HFF-Myc (cell line): ENCODE results near the gene WWOX.

Experiments
- DNase-seq: peaks from one replicate; pipeline ENCODE4 v3.0.0-alpha.2; 2011; ENCODE audit warnings: low read depth; ENCODE audit errors: extremely low read depth
- H3K4me3 ChIP-seq: replicated peaks from 2 replicates; pipeline ENCODE4 v1.5.1; 2011; ENCODE audit warnings: low read depth, mild to moderate bottlenecking, control low read depth, low read length
- CTCF ChIP-seq: IDR thresholded peaks from 2 replicates; pipeline ENCODE4 v1.5.1; 2012; ENCODE audit warnings: mild to moderate bottlenecking, low read depth, low read length, control low read depth; ENCODE audit errors: missing control alignments

Gene WWOX

DNA sequence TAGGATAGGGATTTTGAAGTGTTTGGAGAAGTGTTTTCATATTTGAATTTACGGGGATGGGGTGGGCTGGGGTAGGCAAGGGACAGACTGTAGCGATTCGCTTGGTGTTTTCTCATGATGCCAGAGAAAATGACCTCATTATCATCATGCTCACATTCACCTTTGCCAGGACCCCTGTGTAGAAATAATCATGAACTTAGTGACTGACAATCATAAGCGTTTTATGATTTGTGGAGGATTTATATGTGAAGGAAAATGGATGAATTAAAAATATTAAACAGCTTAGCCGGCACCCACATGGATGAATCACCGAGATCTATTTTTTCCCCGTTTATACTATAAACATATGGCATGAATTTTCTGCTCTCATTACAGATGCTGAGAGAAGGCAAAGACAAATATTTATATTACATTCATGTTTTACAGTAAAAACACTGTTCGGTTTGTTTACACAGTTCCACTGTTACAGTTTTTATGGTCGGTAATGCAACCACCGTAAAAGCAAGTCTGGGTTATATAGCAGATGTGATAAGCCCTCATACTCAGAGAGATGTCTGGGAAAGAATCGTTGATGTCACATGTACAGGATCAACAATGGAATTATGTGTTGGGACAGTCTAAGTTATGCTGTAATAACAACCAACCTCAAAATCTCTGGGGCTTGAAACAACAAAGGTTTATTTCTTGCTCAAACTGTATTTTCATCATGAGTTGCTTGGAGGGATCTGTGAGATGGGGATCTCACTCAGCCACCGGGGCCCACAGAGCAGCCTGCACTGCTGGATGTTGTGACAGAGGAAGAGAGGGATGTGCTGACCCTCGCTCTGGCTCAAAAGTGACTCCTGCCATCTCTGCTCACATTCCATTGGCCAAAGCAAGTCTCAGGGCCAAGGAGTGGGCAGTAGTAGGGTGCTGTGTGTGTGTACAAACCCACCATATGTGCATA is 85.1 kb downstream of the WWOX start:
- TF ChIP-seq CTCF: no peak
- H3K4me3 ChIP-seq: peak overlapping the region; percentile 9; the same call in 1 of the 2 replicates
- DNase-seq: peak; percentile 48

GRCh38 chr16:78189121-78189520 is 89.7 kb downstream of the WWOX start:
- DNase-seq: no peak
- no peak overlapping the region for H3K4me3 ChIP-seq
- no peak for TF ChIP-seq CTCF

- TF ChIP-seq CTCF: no peak
- DNase-seq: no peak
- no peak overlapping the region for H3K4me3 ChIP-seq
Measured at GRCh38 chr16:78192734-78193488, 93.5 kb downstream of the WWOX start.

- no peak for DNase-seq
- H3K4me3 ChIP-seq: no peak overlapping the region
- no peak for TF ChIP-seq CTCF
Measured at GRCh38 chr16:78194948-78195347, 95.5 kb downstream of the WWOX start.

- no peak overlapping the region for H3K4me3 ChIP-seq
- DNase-seq: no peak
- no peak for TF ChIP-seq CTCF
Measured at GRCh38 chr16:78195797-78196196, 96.3 kb downstream of the WWOX start.

- TF ChIP-seq CTCF: no peak
- no peak for DNase-seq
- no peak overlapping the region for H3K4me3 ChIP-seq
Measured at GRCh38 chr16:78196502-78196901, 97.0 kb downstream of the WWOX start.
